Measurements from ENCODE around the gene SLC6A4. TPM values are rescaled to one million over a fixed set of nuclear protein-coding genes. Genes with fewer than 3 reads are reported as not detected.
A peak's percentile ranks its signal among the peaks of the same experiment; 100 is the strongest.

The SLC6A4 gene
- total RNA-seq, 4 donors from 2014 or later: 0.11 to 0.50 (median 0.27) TPM

GRCh38 chr17:30236297-30236624, 764 bp upstream of the SLC6A4 start:
- Histone ChIP-seq H3K4me3 (peak overlapping the region; percentile 45 to 56 (median 50)), H3K9me3 (no peaks in the 10 kb centered on the region), H3K27ac (replicated peaks in 1 of 4) (no peak overlapping the region), H3K4me1 (peaks cover 18 to 42% (median 38%) of the 10 kb centered on the region in 4 donors), H3K36me3 (no peaks in the 10 kb centered on the region), H3K27me3 (peaks cover 0 to 69% (median 30%) of the 10 kb centered on the region in 4 donors)
- DNase-seq (ENCODE audit: extremely low spot score): no peak
- TF ChIP-seq POLR2AphosphoS5 (IDR thresholded peaks at IDR 0.05) (no peak), EP300 (IDR thresholded peaks at IDR 0.05) (no peak), CTCF (IDR thresholded peaks at IDR 0.05) (no peak), POLR2A (IDR thresholded peaks at IDR 0.05; ENCODE audit: low read depth) (no peak)
- 76% methylated on average over 10 of the region's 10 CpGs for WGBS
- intact Hi-C loops (cut with DNase I): loop anchor here (5.0 kb wide), 1 partner anchor 134 kb away; no protein-coding TSS in a partner anchor

GRCh38 chr17:30234964-30235363, 533 bp downstream of the SLC6A4 start:
- Histone ChIP-seq H3K36me3 (no peaks in the 10 kb centered on the region), H3K27ac (replicated peaks in 1 of 4) (no peak overlapping the region), H3K4me3 (peak overlapping the region; percentile 45 to 56 (median 50)), H3K4me1 (peaks cover 18 to 42% (median 38%) of the 10 kb centered on the region in 4 donors), H3K27me3 (peaks cover 0 to 58% (median 30%) of the 10 kb centered on the region in 4 donors), H3K9me3 (no peaks in the 10 kb centered on the region)
- TF ChIP-seq EP300 (IDR thresholded peaks at IDR 0.05) (no peak), POLR2A (IDR thresholded peaks at IDR 0.05; ENCODE audit: low read depth) (no peak), CTCF (IDR thresholded peaks at IDR 0.05) (no peak), POLR2AphosphoS5 (IDR thresholded peaks at IDR 0.05) (no peak)
- DNase-seq (ENCODE audit: extremely low spot score): no peak
- intact Hi-C loops (cut with DNase I): loop anchor here (5.0 kb wide), 1 partner anchor 133 kb away; no protein-coding TSS in a partner anchor
- 53% methylated on average over 12 of the region's 12 CpGs for WGBS

GRCh38 chr17:30234296-30234695, 1.2 kb downstream of the SLC6A4 start:
- no peak overlapping the region for H3K27ac ChIP-seq (replicated peaks in 1 of 4)
- H3K36me3 ChIP-seq: no peaks in the 10 kb centered on the region
- no peak for DNase-seq (ENCODE audit: extremely low spot score)
- H3K27me3 ChIP-seq: peaks cover 0 to 57% (median 30%) of the 10 kb centered on the region in 4 donors
- intact Hi-C loops (cut with DNase I): no loop called here
- TF ChIP-seq CTCF (IDR thresholded peaks at IDR 0.05): no peak
- TF ChIP-seq POLR2AphosphoS5 (IDR thresholded peaks at IDR 0.05): no peak
- no peak for TF ChIP-seq POLR2A (IDR thresholded peaks at IDR 0.05; ENCODE audit: low read depth)
- TF ChIP-seq EP300 (IDR thresholded peaks at IDR 0.05): no peak
- H3K4me1 ChIP-seq: peaks cover 18 to 42% (median 38%) of the 10 kb centered on the region in 4 donors
- WGBS: 89% methylated on average over 6 of the region's 6 CpGs
- H3K9me3 ChIP-seq: no peaks in the 10 kb centered on the region
- no peak overlapping the region for H3K4me3 ChIP-seq

GRCh38 chr17:30232824-30233427, 2.6 kb downstream of the SLC6A4 start:
- 73% methylated on average over 11 of the region's 11 CpGs for WGBS
- H3K4me3 ChIP-seq: no peak overlapping the region
- peaks cover 18 to 32% (median 30%) of the 10 kb centered on the region in 4 donors for H3K4me1 ChIP-seq
- H3K27me3 ChIP-seq: peaks cover 0 to 52% (median 21%) of the 10 kb centered on the region in 4 donors
- intact Hi-C loops (cut with DNase I): no loop called here
- no peaks in the 10 kb centered on the region for H3K9me3 ChIP-seq
- no peak overlapping the region for H3K27ac ChIP-seq (replicated peaks in 1 of 4)
- no peak for DNase-seq (ENCODE audit: extremely low spot score)
- H3K36me3 ChIP-seq: no peaks in the 10 kb centered on the region
- TF ChIP-seq EP300 (IDR thresholded peaks at IDR 0.05): no peak
- TF ChIP-seq CTCF (IDR thresholded peaks at IDR 0.05): no peak
- no peak for TF ChIP-seq POLR2A (IDR thresholded peaks at IDR 0.05; ENCODE audit: low read depth)
- no peak for TF ChIP-seq POLR2AphosphoS5 (IDR thresholded peaks at IDR 0.05)
